ENCODE results near the gene GPR101.
"Not testable (repeated sequence)": the region's sequence is repeated elsewhere in the genome, so short reads cannot be mapped to it uniquely, and the experiment has no call there.

GPR101 gene

GRCh38 chrX:137025930-137026329 lies 7.9 kb downstream of the GPR101 start:
- DNase-seq, result no peak

GRCh38 chrX:137000236-137000635 lies 33.6 kb downstream of the GPR101 start:
- not testable (repeated sequence) for DNase-seq

GRCh38 chrX:136999024-136999423 lies 34.8 kb downstream of the GPR101 start:
- DNase-seq, result no peak
